Spleen (tissue), 11 donors: ENCODE data around the gene CTTNBP2NL. TPM values are rescaled to one million over a fixed set of nuclear protein-coding genes. Genes with fewer than 3 reads are reported as not detected.

Experiments used
- DNase-seq: peaks from one replicate; pipeline ENCODE4 v3.0.0-alpha.2; 2020
- H3K27ac ChIP-seq, 8 donors: fragments of 200-600 bp; sonication (generic) in 7 of 8; 1 replicate in 4 of 8; 2 replicates in 4 of 8; pipeline versions ENCODE4 v1.5.0 to v1.8.0; 2016 to 2021; ENCODE audit warnings: inconsistent platforms in 4 of 8, mild to moderate bottlenecking in 4 of 8, moderate library complexity in 1 of 8
- H3K27me3 ChIP-seq, 7 donors: fragments of 200-600 bp; sonication (generic) in 6 of 7; replicated peaks in 1 of 7; 1 replicate in 4 of 7; 2 replicates in 3 of 7; pipeline versions ENCODE4 v1.5.0 to v1.8.0; 2016 to 2021; ENCODE audit warnings: inconsistent platforms in 3 of 7, mild to moderate bottlenecking in 1 of 7
- H3K36me3 ChIP-seq, 6 donors: fragments of 200-600 bp; sonication (generic) in 5 of 6; 1 replicate in 4 of 6; 2 replicates in 2 of 6; pipeline versions ENCODE4 v1.5.0 to v1.8.0; 2016 to 2021; ENCODE audit warnings: inconsistent platforms in 2 of 6
- H3K4me1 ChIP-seq, 6 donors: fragments of 200-600 bp; sonication (generic) in 5 of 6; 1 replicate in 3 of 6; 2 replicates in 3 of 6; pipeline versions ENCODE4 v1.5.0 to v1.8.0; 2016 to 2021; ENCODE audit warnings: inconsistent platforms in 3 of 6
- H3K4me3 ChIP-seq, 8 donors: fragments of 200-600 bp; sonication (generic) in 7 of 8; 1 replicate in 4 of 8; 2 replicates in 4 of 8; pipeline versions ENCODE4 v1.5.0 to v1.8.0; 2016 to 2021; ENCODE audit warnings: inconsistent platforms in 4 of 8, mild to moderate bottlenecking in 4 of 8, moderate library complexity in 2 of 8
- H3K9me3 ChIP-seq, 8 donors: fragments of 200-600 bp; sonication (generic) in 7 of 8; 1 replicate in 4 of 8; 2 replicates in 4 of 8; pipeline versions ENCODE4 v1.5.0 to v1.8.0; 2016 to 2021; ENCODE audit warnings: inconsistent platforms in 4 of 8
- POLR2A ChIP-seq, 3 donors: fragments of 450-650 bp; IDR thresholded peaks; one replicate each; pipeline ENCODE4 v1.5.1; 2017; ENCODE audit warnings: antibody characterized with exemption in 3 of 3, mild to moderate bottlenecking in 1 of 3
- POLR2AphosphoS5 ChIP-seq, 3 donors: sonication (generic); formaldehyde crosslinking; IDR thresholded peaks; one replicate each; pipeline ENCODE4 v1.5.1; 2017; ENCODE audit warnings: antibody characterized with exemption in 3 of 3
- WGBS, 5 donors: extraction: QIAGEN DNeasy Blood & Tissue Kit in 3 of 5; methylation state at CpG; one replicate each; pipeline versions ENCODE4 v1.1.5 to v1.1.7; 2013 to 2018; 5-methylcytosine and 5-hydroxymethylcytosine counted together
- intact Hi-C: fragments of 100-400 bp; cut with DNase I; formaldehyde crosslinking; loops from one replicate; pipeline ENCODE4 v1.15.0; 2023; ENCODE audit warnings: low total_unique reads
- polyA plus RNA-seq, 3 donors: library from polyadenylated mRNA; stranded (reverse); fragments of 200-250 nt; gene quantifications; one replicate each; pipeline ENCODE4 v1.2.1, GENCODE V29; 2013
- total RNA-seq, 7 donors: library from RNA; depleted of rRNA in 3 of 7; stranded (reverse); fragments of >200 nt in 3 of 7; fragmentation: NEBNext Ultra II Directional in 4 of 7; extraction: Animal tissue kit (Norgen Biotek cat#: 25700) in 4 of 7; gene quantifications; one replicate each; pipeline versions ENCODE4 v1.1.0 to v1.2.1, GENCODE V29; 2016 to 2021
- TF ChIP-seq, protein P1 (sequence below), 11 experiments: fragments of 200-600 bp in 7 of 11; fragments of 450-650 bp in 4 of 11; sonication (generic) in 4 of 11; IDR thresholded peaks in 8 of 11; conservative IDR thresholded peaks in 3 of 11; 1 replicate in 7 of 11; 2 replicates in 4 of 11; pipeline versions ENCODE4 v1.4.0 to v1.8.0; 2016 to 2021; ENCODE audit warnings: antibody characterized with exemption in 11 of 11, inconsistent platforms in 4 of 11, mild to moderate bottlenecking in 1 of 11
- donor health status: healthy with polysubstance abuse.
- donor health status: DM: no; HTN: no; CAD: no; lungs with moderate emphysema.
- donor health status: DM: no; HTN: no; CAD: no.
- donor health status: Bipolar disorder and iron deficiency.
- donor health status: healthy.
- donor health status: DM: no; HTN: no; CAD: no.
- donor health status: DM: yes; HTN: yes; CAD: no.

The CTTNBP2NL gene
- total and polyA plus RNA-seq, 10 donors, result 1.9 to 48.1 (median 24.0) TPM

DNA sequence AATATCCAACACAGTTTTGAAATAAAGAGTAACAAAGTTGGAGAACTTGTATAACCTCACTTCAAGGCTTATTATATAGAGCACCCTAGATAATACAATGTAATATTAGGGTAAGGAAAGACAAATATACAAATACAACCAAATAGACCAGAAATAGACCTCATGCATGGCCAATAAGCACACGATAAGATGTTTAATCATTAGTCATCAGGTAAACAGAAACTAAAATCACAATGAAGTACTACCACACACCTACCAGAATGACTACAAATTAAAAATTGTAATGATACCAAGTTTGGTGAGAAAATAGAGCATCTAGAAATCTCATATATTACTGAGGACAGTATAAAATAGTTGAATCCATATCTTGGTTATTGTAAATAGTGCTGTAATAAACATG is 20.3 kb upstream of the CTTNBP2NL start:
- 74 to 94% (median 79%) methylated on average over 1 of the region's 1 CpG for WGBS, 5 donors

DNA sequence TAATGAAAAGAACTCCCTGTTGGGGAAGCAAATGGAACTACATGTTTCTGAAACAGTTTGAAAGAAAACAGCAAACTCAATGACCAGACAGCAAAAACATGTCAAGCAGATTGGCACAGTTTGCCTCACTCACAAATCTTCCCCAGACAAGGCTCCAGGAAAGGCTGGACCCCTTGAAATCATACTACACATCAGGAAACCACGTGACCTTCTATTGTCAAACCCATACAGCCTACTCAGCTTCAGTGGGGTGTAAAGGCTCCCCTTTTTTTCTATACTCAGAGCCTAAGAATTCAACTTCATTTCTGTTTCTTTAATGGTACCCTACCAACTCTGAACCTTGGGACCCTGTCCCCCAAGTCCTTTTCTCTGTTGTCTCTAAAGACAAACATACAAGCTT is 15.7 kb upstream of the CTTNBP2NL start:
- no peaks in the 10 kb centered on the region for H3K9me3 ChIP-seq
- DNase-seq, result no peak
- peaks cover 0 to 42% (median 0%) of the 10 kb centered on the region in 7 donors for H3K27me3 ChIP-seq
- no peak overlapping the region for H3K27ac ChIP-seq
- no peaks in the 10 kb centered on the region for H3K36me3 ChIP-seq
- WGBS, 5 donors, result 52 to 69% (median 61%) methylated on average over 1 of the region's 1 CpG
- TF ChIP-seq, protein P1, sequence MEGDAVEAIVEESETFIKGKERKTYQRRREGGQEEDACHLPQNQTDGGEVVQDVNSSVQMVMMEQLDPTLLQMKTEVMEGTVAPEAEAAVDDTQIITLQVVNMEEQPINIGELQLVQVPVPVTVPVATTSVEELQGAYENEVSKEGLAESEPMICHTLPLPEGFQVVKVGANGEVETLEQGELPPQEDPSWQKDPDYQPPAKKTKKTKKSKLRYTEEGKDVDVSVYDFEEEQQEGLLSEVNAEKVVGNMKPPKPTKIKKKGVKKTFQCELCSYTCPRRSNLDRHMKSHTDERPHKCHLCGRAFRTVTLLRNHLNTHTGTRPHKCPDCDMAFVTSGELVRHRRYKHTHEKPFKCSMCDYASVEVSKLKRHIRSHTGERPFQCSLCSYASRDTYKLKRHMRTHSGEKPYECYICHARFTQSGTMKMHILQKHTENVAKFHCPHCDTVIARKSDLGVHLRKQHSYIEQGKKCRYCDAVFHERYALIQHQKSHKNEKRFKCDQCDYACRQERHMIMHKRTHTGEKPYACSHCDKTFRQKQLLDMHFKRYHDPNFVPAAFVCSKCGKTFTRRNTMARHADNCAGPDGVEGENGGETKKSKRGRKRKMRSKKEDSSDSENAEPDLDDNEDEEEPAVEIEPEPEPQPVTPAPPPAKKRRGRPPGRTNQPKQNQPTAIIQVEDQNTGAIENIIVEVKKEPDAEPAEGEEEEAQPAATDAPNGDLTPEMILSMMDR (IDR thresholded peaks at IDR 0.05 in 8 of 11, conservative IDR thresholded peaks at IDR 0.05 in 3 of 11), result no peak
- TF ChIP-seq POLR2AphosphoS5 (IDR thresholded peaks at IDR 0.05) (no peak), POLR2A (IDR thresholded peaks at IDR 0.05) (no peak)
- intact Hi-C loops, result no loop called here
- H3K4me3 ChIP-seq, result no peak overlapping the region
- H3K4me1 ChIP-seq, result no peaks in the 10 kb centered on the region

More for the DNA sequence above, 20.3 kb upstream of the CTTNBP2NL start:
- no peaks in the 10 kb centered on the region for H3K9me3 ChIP-seq
- H3K4me3 ChIP-seq, result no peak overlapping the region
- DNase-seq, result no peak
- TF ChIP-seq POLR2AphosphoS5 (IDR thresholded peaks at IDR 0.05) (no peak), POLR2A (IDR thresholded peaks at IDR 0.05) (no peak)
- TF ChIP-seq, protein P1 (IDR thresholded peaks at IDR 0.05 in 8 of 11, conservative IDR thresholded peaks at IDR 0.05 in 3 of 11), result no peak
- no peaks in the 10 kb centered on the region for H3K36me3 ChIP-seq
- intact Hi-C loops, result no loop called here
- H3K27ac ChIP-seq, result no peak overlapping the region
- peaks cover 0 to 39% (median 0%) of the 10 kb centered on the region in 7 donors for H3K27me3 ChIP-seq
- H3K4me1 ChIP-seq, result no peaks in the 10 kb centered on the region

DNA sequence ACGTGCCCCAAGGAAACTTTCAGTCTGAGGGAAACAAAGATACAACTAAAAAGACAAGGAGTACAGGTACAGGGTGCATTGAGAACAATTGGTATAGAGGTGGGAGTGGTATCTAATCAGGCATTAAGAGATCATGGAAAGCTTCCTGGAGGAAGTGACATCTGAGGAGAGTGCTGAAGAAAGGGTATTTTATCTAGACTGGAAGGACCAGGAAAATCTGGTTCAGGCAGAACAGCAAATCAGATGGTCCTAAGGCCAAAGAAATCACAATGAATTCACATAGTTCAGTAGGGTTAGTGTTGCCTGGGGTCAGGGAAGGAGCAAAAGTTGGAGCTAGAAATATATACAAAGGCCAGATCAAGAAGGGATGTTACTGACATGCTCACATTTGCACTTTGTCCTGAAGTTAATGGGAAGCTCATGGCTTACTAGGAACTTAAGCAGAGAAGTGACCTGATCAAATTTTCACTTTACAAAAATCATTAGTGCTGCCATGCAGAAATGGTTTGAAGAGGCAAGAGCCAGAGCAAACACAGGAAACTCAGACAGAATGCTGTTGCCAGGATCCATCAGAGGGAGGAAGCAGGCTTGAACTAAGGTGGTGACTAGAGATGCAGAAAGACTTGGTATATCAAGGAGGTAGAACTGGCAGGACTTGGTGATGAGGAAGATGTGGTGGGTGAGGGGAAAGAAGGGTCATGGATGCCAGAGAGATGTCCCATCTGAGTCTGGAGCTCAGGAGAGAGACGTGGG is 14.5 kb upstream of the CTTNBP2NL start:
- no peaks in the 10 kb centered on the region for H3K4me1 ChIP-seq
- no peaks in the 10 kb centered on the region for H3K9me3 ChIP-seq
- TF ChIP-seq, protein P1 (IDR thresholded peaks at IDR 0.05 in 8 of 11, conservative IDR thresholded peaks at IDR 0.05 in 3 of 11), result no peak
- TF ChIP-seq POLR2AphosphoS5 (IDR thresholded peaks at IDR 0.05) (no peak), POLR2A (IDR thresholded peaks at IDR 0.05) (no peak)
- H3K4me3 ChIP-seq, result no peak overlapping the region
- no peak overlapping the region for H3K27ac ChIP-seq
- peaks cover 0 to 52% (median 0%) of the 10 kb centered on the region in 7 donors for H3K27me3 ChIP-seq
- WGBS, 5 donors, result 49 to 81% (median 70%) methylated on average over 2 of the region's 2 CpGs
- H3K36me3 ChIP-seq, result no peaks in the 10 kb centered on the region
- no peak for DNase-seq
- intact Hi-C loops, result no loop called here

- Histone ChIP-seq H3K9me3 (no peaks in the 10 kb centered on the region), H3K27ac (no peak overlapping the region), H3K27me3 (peaks cover 0 to 45% (median 0%) of the 10 kb centered on the region in 7 donors), H3K36me3 (no peaks in the 10 kb centered on the region), H3K4me1 (no peaks in the 10 kb centered on the region), H3K4me3 (no peak overlapping the region)
- DNase-seq, result no peak
- intact Hi-C loops, result no loop called here
- TF ChIP-seq POLR2A (IDR thresholded peaks at IDR 0.05), result no peak
- TF ChIP-seq, protein P1 (IDR thresholded peaks at IDR 0.05 in 8 of 11, conservative IDR thresholded peaks at IDR 0.05 in 3 of 11), result no peak
- 58 to 86% (median 68%) methylated on average over 1 of the region's 1 CpG for WGBS, 5 donors
Observed at GRCh38 chr1:112383759-112384370, 12.1 kb upstream of the CTTNBP2NL start.
